Bone marrow (tissue), 2 donors: ENCODE data around the gene CX3CL1.
"Not testable (repeated sequence)": the region's sequence is repeated elsewhere in the genome, so short reads cannot be mapped to it uniquely, and the experiment has no call there.

ENCODE experiments used
- DNase-seq, 2 donors: peaks; one replicate each; lab custom pipeline; 2025; lab: John Stamatoyannopoulos, UW

Gene CX3CL1

GRCh38 chr16:57357330-57358085 is 14.8 kb upstream of the CX3CL1 start:
- DNase-seq: no peak

GRCh38 chr16:57358086-57358420 is 14.2 kb upstream of the CX3CL1 start:
- no peak for DNase-seq

GRCh38 chr16:57358527-57359095 is 13.7 kb upstream of the CX3CL1 start, which contains the start of gene CCL22:
Gene CCL22, plus strand, starts transcription at chr16:57358783. Its CDS starts 34 bp downstream, at chr16:57358817.
- no peak for DNase-seq

GRCh38 chr16:57360321-57360935 is 11.9 kb upstream of the CX3CL1 start:
- DNase-seq: no peak

GRCh38 chr16:57361404-57361803 is 10.9 kb upstream of the CX3CL1 start:
- DNase-seq: no peak

- DNase-seq: no peak
Measured at GRCh38 chr16:57364143-57364542, 8.1 kb upstream of the CX3CL1 start.

GRCh38 chr16:57366544-57367040 is 5.7 kb upstream of the CX3CL1 start:
- no peak for DNase-seq

GRCh38 chr16:57367116-57367752 is 5.1 kb upstream of the CX3CL1 start:
- DNase-seq: no peak

GRCh38 chr16:57371494-57372371 is 557 bp upstream of the CX3CL1 start:
- no peak for DNase-seq

- no peak for DNase-seq
Measured at GRCh38 chr16:57373117-57373947, 1.0 kb downstream of the CX3CL1 start.

- DNase-seq: no peak
Measured at GRCh38 chr16:57374067-57374534, 1.8 kb downstream of the CX3CL1 start.

- not testable (repeated sequence) for DNase-seq
Measured at GRCh38 chr16:57374925-57375465, 2.7 kb downstream of the CX3CL1 start.

GRCh38 chr16:57376313-57376818 is 4.1 kb downstream of the CX3CL1 start:
- no peak for DNase-seq

- no peak for DNase-seq
Measured at GRCh38 chr16:57377080-57377841, 5.0 kb downstream of the CX3CL1 start.

GRCh38 chr16:57379579-57379978 is 7.3 kb downstream of the CX3CL1 start:
- DNase-seq: no peak

GRCh38 chr16:57380671-57381462 is 8.6 kb downstream of the CX3CL1 start:
- DNase-seq: no peak

GRCh38 chr16:57381791-57382534 is 9.7 kb downstream of the CX3CL1 start:
- no peak for DNase-seq
